AG09309 (cell line): ENCODE measurements around the gene FYN.
A peak's percentile ranks its signal among the peaks of the same experiment; 100 is the strongest.

Experiments
- DNase-seq: peaks from one replicate; pipeline ENCODE4 v3.0.0-alpha.2; 2010; ENCODE audit warnings: low read depth
- H3K4me3 ChIP-seq: 2 replicates; pipeline ENCODE4 v1.5.1; 2011; ENCODE audit warnings: mild to moderate bottlenecking, low read depth, low read length, moderate library complexity; ENCODE audit not compliant: control insufficient read depth
- TF ChIP-seq, protein P1 (sequence below): IDR thresholded peaks from 2 replicates; pipeline ENCODE4 v1.5.1; 2011; ENCODE audit warnings: mild to moderate bottlenecking, low read depth, low read length, inconsistent platforms; ENCODE audit not compliant: insufficient read depth, control insufficient read depth; ENCODE audit errors: missing control alignments

FYN gene

GRCh38 chr6:111848262-111848812 lies 24.9 kb downstream of the FYN start:
- no peak for DNase-seq
- TF ChIP-seq, protein P1, sequence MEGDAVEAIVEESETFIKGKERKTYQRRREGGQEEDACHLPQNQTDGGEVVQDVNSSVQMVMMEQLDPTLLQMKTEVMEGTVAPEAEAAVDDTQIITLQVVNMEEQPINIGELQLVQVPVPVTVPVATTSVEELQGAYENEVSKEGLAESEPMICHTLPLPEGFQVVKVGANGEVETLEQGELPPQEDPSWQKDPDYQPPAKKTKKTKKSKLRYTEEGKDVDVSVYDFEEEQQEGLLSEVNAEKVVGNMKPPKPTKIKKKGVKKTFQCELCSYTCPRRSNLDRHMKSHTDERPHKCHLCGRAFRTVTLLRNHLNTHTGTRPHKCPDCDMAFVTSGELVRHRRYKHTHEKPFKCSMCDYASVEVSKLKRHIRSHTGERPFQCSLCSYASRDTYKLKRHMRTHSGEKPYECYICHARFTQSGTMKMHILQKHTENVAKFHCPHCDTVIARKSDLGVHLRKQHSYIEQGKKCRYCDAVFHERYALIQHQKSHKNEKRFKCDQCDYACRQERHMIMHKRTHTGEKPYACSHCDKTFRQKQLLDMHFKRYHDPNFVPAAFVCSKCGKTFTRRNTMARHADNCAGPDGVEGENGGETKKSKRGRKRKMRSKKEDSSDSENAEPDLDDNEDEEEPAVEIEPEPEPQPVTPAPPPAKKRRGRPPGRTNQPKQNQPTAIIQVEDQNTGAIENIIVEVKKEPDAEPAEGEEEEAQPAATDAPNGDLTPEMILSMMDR, result no peak
- H3K4me3 ChIP-seq, result no peak overlapping the region

- TF ChIP-seq, protein P1, result no peak
- DNase-seq, result no peak
- no peak overlapping the region for H3K4me3 ChIP-seq
Observed at GRCh38 chr6:111846492-111847409, 26.5 kb downstream of the FYN start.

DNA sequence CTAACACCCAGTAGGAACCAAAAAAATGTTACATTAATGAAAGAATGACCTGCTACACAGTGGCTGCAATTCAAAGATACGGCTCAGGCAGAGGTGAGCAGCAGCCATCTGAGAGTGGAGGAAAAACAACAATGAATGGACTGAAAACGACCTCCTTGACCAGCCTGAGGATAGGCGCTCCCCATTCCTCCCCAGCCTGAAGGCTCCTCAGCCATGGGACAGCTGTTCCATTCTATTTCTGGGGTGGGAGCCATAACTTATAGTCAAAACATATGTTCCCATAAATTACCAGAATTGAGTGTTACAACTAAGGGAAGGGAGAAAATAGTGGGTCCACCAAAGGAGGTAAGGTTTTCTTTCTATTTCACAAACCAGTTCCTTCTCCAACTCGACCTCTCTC lies 27.2 kb downstream of the FYN start:
- H3K4me3 ChIP-seq, result no peak overlapping the region
- no peak for DNase-seq
- TF ChIP-seq, protein P1, result no peak

GRCh38 chr6:111845441-111845871 lies 27.8 kb downstream of the FYN start:
- DNase-seq, result no peak
- TF ChIP-seq, protein P1, result no peak
- H3K4me3 ChIP-seq, result no peak overlapping the region

- no peak for DNase-seq
- TF ChIP-seq, protein P1, result peak; percentile 9
Observed at GRCh38 chr6:111844921-111845320, 28.3 kb downstream of the FYN start.

DNA sequence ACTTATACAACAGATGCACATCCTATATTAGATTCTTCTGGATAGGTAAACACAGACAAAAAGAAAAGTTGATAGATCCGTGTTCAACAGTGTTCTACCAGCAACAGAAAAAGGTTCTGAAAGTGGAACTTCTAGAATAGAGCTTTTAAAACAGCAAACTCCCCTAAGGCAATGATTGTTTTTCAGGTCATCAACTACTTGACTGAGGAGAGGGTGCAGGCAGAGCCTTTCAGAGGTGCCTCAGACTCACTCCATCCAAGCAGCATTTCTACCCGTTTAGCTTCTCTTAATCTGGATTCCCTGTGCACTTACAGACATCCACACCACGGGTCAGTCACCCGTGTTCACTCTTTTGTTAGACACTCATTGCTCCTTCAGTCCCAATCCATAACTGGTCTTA lies 28.9 kb downstream of the FYN start:
- TF ChIP-seq, protein P1, result no peak
- DNase-seq, result no peak
- H3K4me3 ChIP-seq, result no peak overlapping the region

More at GRCh38 chr6:111844921-111845320, 28.3 kb downstream of the FYN start:
- no peak overlapping the region for H3K4me3 ChIP-seq
